Gastroesophageal sphincter (tissue), 4 donors: Measurements from ENCODE around the gene ANGPTL3. TPM values are rescaled to one million over a fixed set of nuclear protein-coding genes. Genes with fewer than 3 reads are reported as not detected.

Source experiments
- ATAC-seq: fragments of 150-250 bp; one replicate; pipeline ENCODE4 v1.9.1; 2016; ENCODE audit warnings: mild to moderate bottlenecking, moderate library complexity
- H3K27ac ChIP-seq, 4 donors: fragments of 200-600 bp; sonication (generic) in 3 of 4; 1 replicate in 3 of 4; 2 replicates in 1 of 4; pipeline ENCODE4 v1.5.1; 2016 to 2019
- H3K27me3 ChIP-seq: fragments of 200-600 bp; sonication (generic); one replicate; pipeline ENCODE4 v1.5.1; 2019
- H3K36me3 ChIP-seq, 2 donors: fragments of 200-600 bp; sonication (generic); one replicate each; pipeline ENCODE4 v1.5.1; 2019; ENCODE audit warnings: control low read depth in 1 of 2
- H3K4me1 ChIP-seq, 3 donors: fragments of 200-600 bp; sonication (generic); 1 replicate in 2 of 3; 2 replicates in 1 of 3; pipeline ENCODE4 v1.5.1; 2016 to 2019; ENCODE audit warnings: control low read depth in 2 of 3
- H3K4me3 ChIP-seq, 2 donors: fragments of 200-600 bp; sonication (generic); one replicate each; pipeline ENCODE4 v1.5.1; 2019; ENCODE audit warnings: mild to moderate bottlenecking in 1 of 2, moderate library complexity in 1 of 2
- H3K9me3 ChIP-seq, 3 donors: fragments of 200-600 bp; sonication (generic); one replicate each; pipeline ENCODE4 v1.5.1; 2017 to 2019; ENCODE audit warnings: control low read depth in 2 of 3
- EP300 ChIP-seq: sonication (generic); formaldehyde crosslinking; IDR thresholded peaks from one replicate; pipeline ENCODE4 v1.6.1; 2017; ENCODE audit warnings: antibody characterized with exemption, mild to moderate bottlenecking
- POLR2A ChIP-seq, 2 donors: fragments of 450-650 bp; IDR thresholded peaks; one replicate each; pipeline ENCODE4 v1.6.1; 2017; ENCODE audit warnings: antibody characterized with exemption in 2 of 2, mild to moderate bottlenecking in 2 of 2, moderate library complexity in 1 of 2
- POLR2AphosphoS5 ChIP-seq: sonication (generic); formaldehyde crosslinking; IDR thresholded peaks from one replicate; pipeline ENCODE4 v1.6.1; 2017; ENCODE audit warnings: antibody characterized with exemption
- WGBS, 2 donors: methylation state at CpG; one replicate each; pipeline ENCODE4 v1.1.5; 2018; ENCODE audit warnings: low coverage in 1 of 2; 5-methylcytosine and 5-hydroxymethylcytosine counted together
- total RNA-seq, 4 donors: library from RNA; depleted of rRNA; stranded (reverse); fragments of >200 nt; gene quantifications; one replicate each; pipeline ENCODE4 v1.1.0, GENCODE V29; 2016
- TF ChIP-seq, protein P1 (sequence below), 4 experiments: fragments of 200-600 bp in 2 of 4; fragments of 450-650 bp in 2 of 4; sonication (generic) in 1 of 4; IDR thresholded peaks; one replicate each; pipeline ENCODE4 v1.5.1; 2017 to 2019; ENCODE audit warnings: antibody characterized with exemption in 4 of 4, mild to moderate bottlenecking in 2 of 4, moderate library complexity in 2 of 4

The ANGPTL3 gene
- total RNA-seq, 4 donors from 2014 or later: not detected

GRCh38 chr1:62654744-62655143, 57.4 kb downstream of the ANGPTL3 start:
- no peaks in the 10 kb centered on the region for H3K9me3 ChIP-seq
- ATAC-seq: no peak
- peaks cover 0 to 18% of the 10 kb centered on the region in 2 donors for H3K36me3 ChIP-seq
- no peaks in the 10 kb centered on the region for H3K27me3 ChIP-seq
- 24 to 44% methylated on average over 1 of the region's 1 CpG for WGBS, 2 donors
- TF ChIP-seq, protein P1, sequence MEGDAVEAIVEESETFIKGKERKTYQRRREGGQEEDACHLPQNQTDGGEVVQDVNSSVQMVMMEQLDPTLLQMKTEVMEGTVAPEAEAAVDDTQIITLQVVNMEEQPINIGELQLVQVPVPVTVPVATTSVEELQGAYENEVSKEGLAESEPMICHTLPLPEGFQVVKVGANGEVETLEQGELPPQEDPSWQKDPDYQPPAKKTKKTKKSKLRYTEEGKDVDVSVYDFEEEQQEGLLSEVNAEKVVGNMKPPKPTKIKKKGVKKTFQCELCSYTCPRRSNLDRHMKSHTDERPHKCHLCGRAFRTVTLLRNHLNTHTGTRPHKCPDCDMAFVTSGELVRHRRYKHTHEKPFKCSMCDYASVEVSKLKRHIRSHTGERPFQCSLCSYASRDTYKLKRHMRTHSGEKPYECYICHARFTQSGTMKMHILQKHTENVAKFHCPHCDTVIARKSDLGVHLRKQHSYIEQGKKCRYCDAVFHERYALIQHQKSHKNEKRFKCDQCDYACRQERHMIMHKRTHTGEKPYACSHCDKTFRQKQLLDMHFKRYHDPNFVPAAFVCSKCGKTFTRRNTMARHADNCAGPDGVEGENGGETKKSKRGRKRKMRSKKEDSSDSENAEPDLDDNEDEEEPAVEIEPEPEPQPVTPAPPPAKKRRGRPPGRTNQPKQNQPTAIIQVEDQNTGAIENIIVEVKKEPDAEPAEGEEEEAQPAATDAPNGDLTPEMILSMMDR (IDR thresholded peaks at IDR 0.05): no peak
- TF ChIP-seq POLR2AphosphoS5: no peak
- TF ChIP-seq EP300: no peak
- no peak for TF ChIP-seq POLR2A (IDR thresholded peaks at IDR 0.05)
- H3K27ac ChIP-seq: no peak overlapping the region
- H3K4me1 ChIP-seq: peaks cover 0 to 15% (median 0%) of the 10 kb centered on the region in 3 donors
- no peak overlapping the region for H3K4me3 ChIP-seq

Other genes with a start within 250 kb of the ANGPTL3 start
- 10 to 100 TPM; 23.0 to 39.9 (median 33.7) TPM for gene USP1, start 160.5 kb upstream of the ANGPTL3 start, total RNA-seq
- 10 to 100 TPM; 30.2 to 50.7 (median 36.2) TPM for gene DOCK7, start 90.9 kb downstream of the ANGPTL3 start, total RNA-seq
- gene ATG4C, start 186.6 kb downstream of the ANGPTL3 start, total RNA-seq: 10 to 100 TPM in 1 of 4 donors, 1 to 10 TPM in 3; 6.1 to 10.1 (median 8.7) TPM